Endothelial cell of umbilical vein (primary cell): ENCODE data around the gene NRARP. TPM values are rescaled to one million over a fixed set of nuclear protein-coding genes. Genes with fewer than 3 reads are reported as not detected.

ENCODE experiments used
- BruUV-seq: library from RNA; stranded (reverse); fragments of 400-500 nt; replicated peaks from 2 replicates; lab custom pipeline; 2021; lab: Mats Ljungman, UMichigan
- CTCF ChIA-PET: fragments of 300-600, 350-600 bp; sonication (Branson Sonifier 250); formaldehyde crosslinking; loops from one replicate; lab custom pipeline; 2021; ENCODE audit warnings: antibody characterized with exemption, inconsistent platforms; lab: Charles Lee
- POLR2A ChIA-PET: fragments of 300-600, 350-600 bp; sonication (Branson Sonifier 250); formaldehyde crosslinking; loops from one replicate; lab custom pipeline; 2021; ENCODE audit warnings: antibody characterized with exemption, inconsistent platforms; lab: Charles Lee
- DNase-seq: peaks from one replicate; pipeline ENCODE4 v3.0.0-alpha.2; 2011; ENCODE audit warnings: low read depth, low spot score
- FAIRE-seq: peaks from 2 replicates; lab custom pipeline; 2011; peaks lifted over from hg19 to GRCh38; lab: Jason Lieb, UNC
- H2AFZ ChIP-seq: 2 replicates; pipeline ENCODE4 v1.6.0; 2012; ENCODE audit warnings: low read depth, low read length, control low read depth, inconsistent platforms
- H3K27ac ChIP-seq: 2 replicates; pipeline ENCODE4 v1.5.1; 2011; ENCODE audit warnings: low read depth, mild to moderate bottlenecking, control low read depth, low read length, moderate library complexity; ENCODE audit not compliant: insufficient read depth
- H3K27me3 ChIP-seq, 2 experiments: 2 replicates each; pipeline versions ENCODE4 v1.6.0 to v1.6.1; 2011; ENCODE audit warnings: low read length in 2 of 2, mixed read lengths in 1 of 2; ENCODE audit not compliant: control insufficient read depth in 2 of 2, insufficient read depth in 2 of 2
- H3K36me3 ChIP-seq, 2 experiments: 2 replicates in 1 of 2; 3 replicates in 1 of 2; pipeline ENCODE4 v1.5.1; 2011; ENCODE audit warnings: low read length in 2 of 2, mild to moderate bottlenecking in 1 of 2, moderate library complexity in 1 of 2; ENCODE audit not compliant: control insufficient read depth in 2 of 2, insufficient read depth in 2 of 2; ENCODE audit errors: extremely low read depth in 1 of 2
- H3K4me1 ChIP-seq: 3 replicates; pipeline ENCODE4 v1.5.1; 2011; ENCODE audit warnings: mild to moderate bottlenecking, low read length; ENCODE audit not compliant: control insufficient read depth, insufficient read depth; ENCODE audit errors: extremely low read depth
- H3K4me2 ChIP-seq: 2 replicates; pipeline ENCODE4 v1.6.1; 2011; ENCODE audit warnings: low read length, control low read depth, mixed read lengths; ENCODE audit not compliant: insufficient read depth
- H3K4me3 ChIP-seq, 3 experiments: fragments of 200-600 bp in 1 of 3; sonication (generic), shearing (Covaris generic) in 1 of 3; replicated peaks in 1 of 3; 2 replicates each; pipeline ENCODE4 v1.5.1; 2011 to 2016; ENCODE audit warnings: control low read depth in 3 of 3, low read length in 3 of 3, mild to moderate bottlenecking in 2 of 3, inconsistent platforms in 1 of 3, low read depth in 1 of 3, moderate library complexity in 1 of 3; ENCODE audit not compliant: insufficient read depth in 1 of 3
- H3K79me2 ChIP-seq: 2 replicates; pipeline ENCODE4 v1.6.0; 2012; ENCODE audit warnings: low read length, inconsistent platforms; ENCODE audit not compliant: control insufficient read depth, insufficient read depth
- H3K9ac ChIP-seq: replicated peaks from 2 replicates; pipeline ENCODE3; 2011; ENCODE audit warnings: low read length, control low read depth; ENCODE audit not compliant: insufficient read depth; ENCODE audit errors: extremely low read depth
- H3K9me1 ChIP-seq: replicated peaks from 3 replicates; pipeline ENCODE4 v1.6.0; 2011; ENCODE audit warnings: mild to moderate bottlenecking, low read length; ENCODE audit not compliant: control insufficient read depth, insufficient read depth; ENCODE audit errors: extremely low read depth
- H3K9me3 ChIP-seq: replicated peaks from 2 replicates; pipeline ENCODE4 v1.5.1; 2012; ENCODE audit warnings: low read length, inconsistent platforms; ENCODE audit not compliant: control insufficient read depth, insufficient read depth
- H4K20me1 ChIP-seq: replicated peaks from 2 replicates; pipeline ENCODE3; 2011; ENCODE audit warnings: mild to moderate bottlenecking, low read length; ENCODE audit not compliant: control insufficient read depth, insufficient read depth; ENCODE audit errors: extremely low read depth
- CTCF ChIP-seq, 2 donors: IDR thresholded peaks; 1 replicate in 1 of 2; 2 replicates in 1 of 2; pipeline ENCODE4 v1.5.1; 2011; ENCODE audit warnings: low read length in 2 of 2, mild to moderate bottlenecking in 2 of 2, moderate library complexity in 2 of 2, control low read depth in 1 of 2, inconsistent platforms in 1 of 2, low read depth in 1 of 2; ENCODE audit not compliant: insufficient read depth in 1 of 2; ENCODE audit errors: extremely low read depth in 1 of 2
- EZH2 ChIP-seq: IDR thresholded peaks from 2 replicates; pipeline ENCODE4 v1.6.1; 2012; ENCODE audit warnings: borderline replicate concordance, low read depth, mild to moderate bottlenecking, moderate library complexity, low read length, inconsistent platforms; ENCODE audit not compliant: severe bottlenecking
- FOS ChIP-seq: IDR thresholded peaks from 2 replicates; pipeline ENCODE4 v1.6.1; 2011; ENCODE audit warnings: mild to moderate bottlenecking, low read length, moderate library complexity, borderline replicate concordance; ENCODE audit not compliant: insufficient read depth
- GATA2 ChIP-seq: IDR thresholded peaks from 2 replicates; pipeline ENCODE4 v1.7.0; 2011; ENCODE audit warnings: low read depth, mild to moderate bottlenecking, moderate library complexity, mixed read lengths, low read length; ENCODE audit not compliant: insufficient read length, insufficient read depth
- JUN ChIP-seq: IDR thresholded peaks from 2 replicates; pipeline ENCODE4 v1.6.1; 2011; ENCODE audit warnings: borderline replicate concordance, low read depth; ENCODE audit not compliant: insufficient read length, insufficient read depth
- MAX ChIP-seq: IDR thresholded peaks from 2 replicates; pipeline ENCODE4 v1.6.1; 2011; ENCODE audit not compliant: insufficient read depth, insufficient read length
- MYC ChIP-seq: IDR thresholded peaks from one replicate; pipeline ENCODE4 v1.6.1; 2011; ENCODE audit warnings: mild to moderate bottlenecking, low read depth, low read length
- POLR2A ChIP-seq: IDR thresholded peaks from 2 replicates; pipeline ENCODE4 v1.6.1; 2012; ENCODE audit warnings: low read depth, mild to moderate bottlenecking, control low read depth, low read length
- POLR2AphosphoS5 ChIP-seq: IDR thresholded peaks from 2 replicates; pipeline ENCODE4 v1.6.1; 2012; ENCODE audit warnings: low read depth, mild to moderate bottlenecking, control low read depth, low read length, moderate library complexity; ENCODE audit not compliant: insufficient read depth
- dilution Hi-C: fragments of 300-500 bp; cut with MboI; formaldehyde crosslinking; loops from one replicate; pipeline ENCODE4 v1.15.0; 2019; ENCODE audit warnings: low sequenced_read_pairs; ENCODE audit not compliant: extremely low pct_ligation_motif_present
- intact Hi-C: fragments of 100-400 bp; cut with micrococcal nuclease; formaldehyde crosslinking; loops from one replicate; pipeline ENCODE4 v1.10.0; 2022
- polyA plus RNA-seq, 4 experiments: library from polyadenylated mRNA; depleted of rRNA in 3 of 4; stranded (reverse) in 3 of 4; unstranded in 1 of 4; fragments of >200 nt; gene quantifications; 2 replicates each; pipeline versions ENCODE4 v1.2.1 to v1.2.3, GENCODE V29; 2011 to 2012; ENCODE audit warnings: missing spikeins in 1 of 4
- total RNA-seq: library from RNA; stranded (reverse); gene quantifications from 2 replicates; pipeline ENCODE4 v1.2.3, GENCODE V29; 2021

NRARP gene
- total and polyA plus RNA-seq, 2 donors (not counting 3 experiments of a cell fraction or from before 2014, with no cell fraction given): 50.0 to 72.9 TPM

GRCh38 chr9:137273095-137273490 lies 29.0 kb downstream of the NRARP start:
- Histone ChIP-seq H3K9ac (no peak overlapping the region), H3K4me3 (no peak overlapping the region), H4K20me1 (no peaks in the 10 kb centered on the region), H2AFZ (no peak overlapping the region), H3K27me3 (no peaks in the 10 kb centered on the region), H3K36me3 (peaks cover 0 to 21% of the 10 kb centered on the region in 2 experiments), H3K79me2 (peaks cover 4% of the 10 kb centered on the region), H3K27ac (no peak overlapping the region), H3K4me2 (no peak overlapping the region), H3K9me1 (no peaks in the 10 kb centered on the region), H3K4me1 (peaks cover 30% of the 10 kb centered on the region), H3K9me3 (no peaks in the 10 kb centered on the region)
- no peak for FAIRE-seq
- no peak for DNase-seq
- ChIA-PET POLR2A (no interaction called here), CTCF (interaction anchor here (0.5 kb wide), 1 partner anchor 12 kb away, joined by 3 read pairs; no protein-coding TSS in a partner anchor)
- TF ChIP-seq MAX (no peak), GATA2 (no peak), POLR2A (no peak), CTCF (IDR thresholded peaks at IDR 0.05; ENCODE audit: extremely low read depth in 1 of 2, insufficient read depth in 1 of 2, low read depth in 1 of 2, low read length in 2 of 2) (no peak), EZH2 (no peak), MYC (no peak), JUN (no peak), FOS (no peak), POLR2AphosphoS5 (no peak)
- BruUV-seq: TSS peak; percentile 26
- intact Hi-C loops (no loop called here), dilution Hi-C loops (no loop called here)
